ENCODE results near the gene IL17RE. TPM values are rescaled to one million over a fixed set of nuclear protein-coding genes. Genes with fewer than 3 reads are reported as not detected.
"Not testable (repeated sequence)": the region's sequence is repeated elsewhere in the genome, so short reads cannot be mapped to it uniquely, and the experiment has no call there.

The IL17RE gene
- total RNA-seq, 2 donors from 2014 or later: 5.7 to 11.9 TPM

DNA sequence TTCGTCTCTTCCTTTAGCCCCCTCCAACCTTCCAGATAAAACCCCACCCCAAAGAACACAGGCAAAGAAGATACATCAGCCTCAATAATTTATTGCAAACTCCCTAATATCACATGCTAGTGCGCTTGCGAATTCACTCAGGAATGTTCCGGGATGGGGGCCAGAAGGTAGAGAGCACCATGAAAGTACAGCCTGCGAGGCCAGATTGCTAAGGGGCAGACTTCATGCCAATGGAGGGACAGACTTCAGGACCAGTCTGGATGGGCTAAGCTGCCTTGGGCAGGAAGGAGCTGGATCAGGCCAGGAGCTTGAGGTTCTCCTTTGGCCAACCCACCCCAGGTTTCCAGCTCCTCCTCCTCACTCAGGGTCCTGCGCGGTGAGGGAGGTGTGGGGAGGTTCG lies 36.0 kb upstream of the IL17RE start:
- H3K4me3 ChIP-seq: no peak overlapping the region
- H3K27me3 ChIP-seq (replicated peaks; ENCODE audit: insufficient read depth): no peaks in the 10 kb centered on the region
- no peaks in the 10 kb centered on the region for H3K36me3 ChIP-seq
- peak overlapping the region; percentile 38 to 51 for H3K27ac ChIP-seq
- peaks cover 13 to 34% of the 10 kb centered on the region in 2 donors for H3K4me1 ChIP-seq (ENCODE audit: control insufficient read depth in 1 of 2, low read depth in 2 of 2)
- TF ChIP-seq, protein P1, sequence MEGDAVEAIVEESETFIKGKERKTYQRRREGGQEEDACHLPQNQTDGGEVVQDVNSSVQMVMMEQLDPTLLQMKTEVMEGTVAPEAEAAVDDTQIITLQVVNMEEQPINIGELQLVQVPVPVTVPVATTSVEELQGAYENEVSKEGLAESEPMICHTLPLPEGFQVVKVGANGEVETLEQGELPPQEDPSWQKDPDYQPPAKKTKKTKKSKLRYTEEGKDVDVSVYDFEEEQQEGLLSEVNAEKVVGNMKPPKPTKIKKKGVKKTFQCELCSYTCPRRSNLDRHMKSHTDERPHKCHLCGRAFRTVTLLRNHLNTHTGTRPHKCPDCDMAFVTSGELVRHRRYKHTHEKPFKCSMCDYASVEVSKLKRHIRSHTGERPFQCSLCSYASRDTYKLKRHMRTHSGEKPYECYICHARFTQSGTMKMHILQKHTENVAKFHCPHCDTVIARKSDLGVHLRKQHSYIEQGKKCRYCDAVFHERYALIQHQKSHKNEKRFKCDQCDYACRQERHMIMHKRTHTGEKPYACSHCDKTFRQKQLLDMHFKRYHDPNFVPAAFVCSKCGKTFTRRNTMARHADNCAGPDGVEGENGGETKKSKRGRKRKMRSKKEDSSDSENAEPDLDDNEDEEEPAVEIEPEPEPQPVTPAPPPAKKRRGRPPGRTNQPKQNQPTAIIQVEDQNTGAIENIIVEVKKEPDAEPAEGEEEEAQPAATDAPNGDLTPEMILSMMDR (IDR thresholded peaks at IDR 0.05): no peak
- ATAC-seq (ENCODE audit: insufficient number of reproducible peaks, low FRiP score, low read depth) (no peak), DNase-seq (ENCODE audit: low spot score) (no peak)
- H3K9me3 ChIP-seq: no peaks in the 10 kb centered on the region

DNA sequence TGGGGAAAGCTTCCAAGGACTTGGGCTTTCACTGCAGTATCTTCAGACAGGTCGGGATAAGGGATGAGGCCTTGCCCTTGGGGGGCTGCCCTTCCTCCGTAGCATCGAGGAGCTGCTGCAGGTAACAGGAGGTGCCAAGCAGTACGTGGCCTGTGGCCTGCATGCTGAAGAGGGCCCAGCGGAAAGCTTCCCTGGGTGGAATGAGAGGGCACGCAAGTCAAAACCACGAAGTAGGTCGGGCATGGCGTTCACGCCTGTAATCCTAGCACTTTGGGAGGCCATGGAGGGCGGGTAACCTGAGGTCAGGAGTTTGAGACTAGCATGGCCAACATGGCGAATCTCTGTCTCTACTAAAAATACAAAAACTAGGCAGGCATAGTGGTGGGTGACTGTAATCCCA lies 35.5 kb upstream of the IL17RE start:
- H3K36me3 ChIP-seq: no peaks in the 10 kb centered on the region
- no peaks in the 10 kb centered on the region for H3K27me3 ChIP-seq (replicated peaks; ENCODE audit: insufficient read depth)
- H3K4me3 ChIP-seq: no peak overlapping the region
- ATAC-seq (ENCODE audit: insufficient number of reproducible peaks, low FRiP score, low read depth): no peak
- TF ChIP-seq, protein P1 (IDR thresholded peaks at IDR 0.05): no peak
- DNase-seq (ENCODE audit: low spot score): no peak
- peaks cover 13 to 34% of the 10 kb centered on the region in 2 donors for H3K4me1 ChIP-seq (ENCODE audit: control insufficient read depth in 1 of 2, low read depth in 2 of 2)
- H3K27ac ChIP-seq: peak overlapping the region; percentile 38 to 51
- no peaks in the 10 kb centered on the region for H3K9me3 ChIP-seq

DNA sequence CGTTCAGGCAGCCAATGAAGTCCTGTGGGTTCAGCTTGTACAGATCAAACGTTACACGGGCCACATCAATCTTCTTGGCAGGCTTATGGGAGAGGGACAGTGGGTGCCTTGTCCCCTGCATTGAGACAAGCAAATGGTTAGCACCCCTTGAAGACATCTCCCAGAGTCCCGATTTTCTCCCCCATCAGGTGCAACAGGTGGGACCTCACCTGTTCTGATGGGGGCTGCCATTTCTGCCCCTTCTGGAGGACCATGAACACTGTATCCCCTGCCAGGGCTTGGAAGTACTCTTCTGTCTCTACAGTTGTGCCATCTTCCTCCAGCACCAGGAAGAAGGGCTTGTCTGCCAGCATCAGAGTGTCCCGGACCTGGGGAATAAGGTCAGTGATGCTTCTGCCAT lies 32.7 kb upstream of the IL17RE start:
- H3K4me3 ChIP-seq: no peak overlapping the region
- H3K27ac ChIP-seq: no peak overlapping the region
- ATAC-seq (ENCODE audit: insufficient number of reproducible peaks, low FRiP score, low read depth) (no peak), DNase-seq (ENCODE audit: low spot score) (no peak)
- H3K4me1 ChIP-seq (ENCODE audit: control insufficient read depth in 1 of 2, low read depth in 2 of 2): peaks cover 5 to 20% of the 10 kb centered on the region in 2 donors
- no peaks in the 10 kb centered on the region for H3K9me3 ChIP-seq
- TF ChIP-seq, protein P1 (IDR thresholded peaks at IDR 0.05): no peak
- no peaks in the 10 kb centered on the region for H3K27me3 ChIP-seq (replicated peaks; ENCODE audit: insufficient read depth)
- H3K36me3 ChIP-seq: no peaks in the 10 kb centered on the region

DNA sequence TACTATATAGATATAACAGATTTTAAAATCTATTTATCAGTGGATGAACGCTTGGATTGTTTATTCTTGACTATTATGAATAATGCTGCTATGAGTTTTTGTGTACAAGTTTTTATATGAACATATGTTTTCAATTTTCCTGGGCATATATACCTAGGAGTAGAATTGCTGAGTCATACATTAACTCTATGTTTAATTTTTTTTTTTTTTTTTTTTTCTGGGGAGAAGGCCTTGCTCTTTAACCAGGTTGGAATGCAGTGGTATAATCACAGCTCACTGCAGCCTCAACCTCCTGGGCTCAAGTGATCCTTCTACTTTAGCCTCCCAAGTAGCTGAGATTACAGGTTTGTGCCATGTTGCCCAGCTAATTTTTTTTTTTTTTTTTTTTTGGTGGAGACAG lies 31.7 kb upstream of the IL17RE start:
- no peak overlapping the region for H3K27ac ChIP-seq
- H3K4me1 ChIP-seq (ENCODE audit: control insufficient read depth in 1 of 2, low read depth in 2 of 2): peaks cover 3 to 10% of the 10 kb centered on the region in 2 donors
- no peak overlapping the region for H3K4me3 ChIP-seq
- ATAC-seq (ENCODE audit: insufficient number of reproducible peaks, low FRiP score, low read depth): no peak
- no peaks in the 10 kb centered on the region for H3K27me3 ChIP-seq (replicated peaks; ENCODE audit: insufficient read depth)
- TF ChIP-seq, protein P1 (IDR thresholded peaks at IDR 0.05): no peak
- no peaks in the 10 kb centered on the region for H3K9me3 ChIP-seq
- DNase-seq (ENCODE audit: low spot score): no peak
- no peaks in the 10 kb centered on the region for H3K36me3 ChIP-seq

DNA sequence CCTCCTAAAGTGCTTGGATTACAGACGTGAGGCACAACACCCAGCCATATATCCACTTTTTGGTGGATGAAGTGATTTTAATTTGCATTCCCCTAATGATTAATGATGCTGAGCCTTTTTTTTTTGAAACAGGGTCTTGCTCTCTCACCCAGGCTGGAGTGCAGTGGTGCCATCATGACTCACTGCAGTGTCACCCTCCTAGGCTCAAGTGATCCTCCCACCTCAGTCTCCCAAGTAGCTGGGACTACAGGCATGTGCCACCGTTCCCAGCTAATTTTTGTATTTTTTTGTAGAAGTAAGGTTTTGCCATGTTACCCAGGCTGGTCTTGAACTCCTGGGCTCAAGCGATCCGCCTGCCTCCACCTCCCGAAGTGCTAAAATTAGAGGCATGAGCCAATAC lies 30.6 kb upstream of the IL17RE start:
- H3K9me3 ChIP-seq; H3K4me3 ChIP-seq; H3K36me3 ChIP-seq; H3K4me1 ChIP-seq (ENCODE audit: control insufficient read depth in 1 of 2, low read depth in 2 of 2); H3K27me3 ChIP-seq (replicated peaks; ENCODE audit: insufficient read depth); H3K27ac ChIP-seq; ATAC-seq (ENCODE audit: insufficient number of reproducible peaks, low FRiP score, low read depth); DNase-seq (ENCODE audit: low spot score): not testable (repeated sequence)

DNA sequence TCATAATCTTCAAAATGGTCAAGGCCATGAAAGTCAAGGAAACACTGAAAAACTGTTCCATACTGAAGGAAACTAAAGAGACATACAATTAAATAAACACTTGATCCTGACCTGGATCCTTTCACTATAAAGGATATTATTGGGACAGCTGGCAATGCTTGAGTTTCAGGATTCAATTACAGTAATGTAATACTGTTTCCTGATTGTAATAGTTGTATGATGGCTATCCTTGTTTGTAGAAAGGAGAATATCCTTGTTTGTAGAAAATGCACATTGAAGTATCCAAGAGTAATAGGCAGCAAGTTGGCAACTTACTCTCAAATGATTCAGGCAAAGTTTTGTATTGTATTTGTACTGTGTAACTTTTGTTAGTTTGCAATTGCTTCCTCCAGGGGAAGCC lies 27.2 kb upstream of the IL17RE start:
- H3K27me3 ChIP-seq (replicated peaks; ENCODE audit: insufficient read depth): no peaks in the 10 kb centered on the region
- H3K27ac ChIP-seq: no peak overlapping the region

DNA sequence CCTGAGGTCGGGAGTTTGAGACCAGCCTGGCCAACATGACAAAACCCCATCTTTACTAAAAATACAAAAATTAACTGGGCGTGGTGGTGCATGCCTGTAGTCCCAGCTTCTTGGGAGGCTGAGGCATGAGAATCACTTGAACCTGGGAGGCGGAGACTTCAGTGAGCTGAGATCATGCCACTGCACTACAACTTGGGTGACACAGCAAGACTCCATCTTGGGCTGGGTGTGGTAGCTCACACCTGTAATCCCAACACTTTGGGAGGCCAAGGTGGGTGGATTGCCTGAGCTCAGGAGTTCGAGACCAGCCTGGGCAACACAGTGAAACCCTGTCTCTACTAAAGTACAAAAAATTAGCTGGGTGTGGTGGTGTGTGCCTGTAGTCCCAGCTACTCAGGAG lies 26.4 kb upstream of the IL17RE start:
- DNase-seq (ENCODE audit: low spot score); H3K36me3 ChIP-seq; H3K27ac ChIP-seq; H3K9me3 ChIP-seq; ATAC-seq (ENCODE audit: insufficient number of reproducible peaks, low FRiP score, low read depth); H3K4me3 ChIP-seq; H3K4me1 ChIP-seq (ENCODE audit: control insufficient read depth in 1 of 2, low read depth in 2 of 2); H3K27me3 ChIP-seq (replicated peaks; ENCODE audit: insufficient read depth): not testable (repeated sequence)

More for the DNA sequence above, 27.2 kb upstream of the IL17RE start:
- no peak overlapping the region for H3K4me3 ChIP-seq
- no peak for ATAC-seq (ENCODE audit: insufficient number of reproducible peaks, low FRiP score, low read depth)
- H3K4me1 ChIP-seq (ENCODE audit: control insufficient read depth in 1 of 2, low read depth in 2 of 2): no peaks in the 10 kb centered on the region
- DNase-seq (ENCODE audit: low spot score): no peak
- TF ChIP-seq, protein P1 (IDR thresholded peaks at IDR 0.05): no peak
- no peaks in the 10 kb centered on the region for H3K9me3 ChIP-seq
- no peaks in the 10 kb centered on the region for H3K36me3 ChIP-seq

All from thoracic aorta (tissue), 2 donors.